Stimulated activated CD8-positive, alpha-beta memory T cell treated with anti-CD3 and anti-CD28 coated beads, Interleukin-12 subunit alpha, Interleukin-12 subunit beta, amount 100 ng/mL, for 1 hour (primary cell): Measurements from ENCODE around the gene RNF150.

Experiments used
- DNase-seq: peaks from one replicate; pipeline ENCODE4 v3.0.0-alpha.2; 2020; ENCODE audit warnings: low read depth

RNF150 gene

DNA sequence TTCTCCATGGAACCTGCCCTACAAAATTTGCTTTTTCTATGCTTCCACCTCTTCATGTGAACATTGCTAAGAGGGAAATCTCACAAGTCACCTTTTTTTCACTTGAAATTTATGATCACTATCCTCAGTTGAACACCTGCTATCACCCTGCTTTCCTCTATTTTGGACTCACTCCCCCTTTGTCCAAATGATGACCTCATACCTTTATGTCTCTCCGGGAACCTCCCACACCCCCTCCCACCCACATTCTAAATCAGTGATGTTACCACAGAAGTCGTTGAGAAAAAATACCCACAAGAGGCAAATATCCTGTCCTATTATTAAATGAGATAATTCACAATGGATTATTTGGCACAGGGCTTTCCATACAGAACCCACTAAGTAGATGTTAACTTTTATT is 156.5 kb downstream of the RNF150 start:
- no peak for DNase-seq

DNA sequence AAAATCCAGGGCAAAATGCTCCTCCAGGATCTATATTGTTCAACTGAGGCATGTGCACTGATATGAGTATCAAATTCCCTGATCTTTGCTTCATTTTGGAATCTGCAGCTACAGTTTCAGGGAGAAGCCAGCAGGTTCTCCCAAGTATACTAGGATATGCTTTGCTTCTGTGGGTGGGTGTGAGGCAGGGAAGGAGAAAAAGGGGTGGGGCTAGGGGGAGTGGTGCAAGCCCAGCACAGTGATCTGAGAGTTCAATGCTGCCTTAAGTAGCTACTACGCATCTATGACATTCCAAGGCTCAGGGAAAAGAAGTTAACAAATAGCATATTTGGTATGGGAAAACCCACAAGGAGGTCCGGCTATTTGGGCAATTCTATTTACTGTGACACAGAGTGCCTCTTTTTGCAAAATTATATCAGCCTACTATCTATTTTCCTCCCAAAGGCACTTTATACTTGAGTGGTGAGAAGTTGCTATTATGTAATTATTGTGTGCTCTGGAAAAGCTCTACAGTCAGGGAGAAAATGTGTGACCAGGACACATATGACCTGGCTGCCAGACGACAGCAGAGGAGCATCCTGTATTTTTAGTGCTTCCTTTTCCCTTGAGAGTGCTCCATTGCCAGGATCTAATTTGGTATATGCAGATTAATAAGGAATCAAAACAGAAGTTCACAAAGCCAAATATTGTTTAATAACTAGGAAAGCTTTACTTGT is 162.0 kb downstream of the RNF150 start:
- no peak for DNase-seq

DNA sequence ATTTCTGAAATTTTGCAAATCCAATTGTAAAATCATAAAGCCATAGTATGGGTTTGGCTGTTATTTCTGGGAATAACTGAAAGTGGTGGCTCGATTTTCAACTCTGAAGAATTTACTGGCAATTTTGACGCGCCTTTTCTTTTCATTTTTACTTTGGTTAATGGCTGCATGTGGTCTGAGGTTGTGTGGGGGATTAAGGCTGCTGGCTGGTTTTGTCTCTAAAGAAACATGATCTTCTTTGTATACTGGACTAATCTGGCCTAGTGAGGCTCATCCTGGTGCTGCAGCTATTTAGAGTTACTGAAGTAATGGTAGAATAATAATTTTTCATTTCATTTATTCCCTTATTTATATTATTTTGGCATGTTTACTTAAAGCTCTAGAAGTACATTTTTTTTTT is 164.0 kb downstream of the RNF150 start:
- DNase-seq = no peak

- no peak for DNase-seq
Measured at GRCh38 chr4:140968371-140968770, 164.9 kb downstream of the RNF150 start.

DNA sequence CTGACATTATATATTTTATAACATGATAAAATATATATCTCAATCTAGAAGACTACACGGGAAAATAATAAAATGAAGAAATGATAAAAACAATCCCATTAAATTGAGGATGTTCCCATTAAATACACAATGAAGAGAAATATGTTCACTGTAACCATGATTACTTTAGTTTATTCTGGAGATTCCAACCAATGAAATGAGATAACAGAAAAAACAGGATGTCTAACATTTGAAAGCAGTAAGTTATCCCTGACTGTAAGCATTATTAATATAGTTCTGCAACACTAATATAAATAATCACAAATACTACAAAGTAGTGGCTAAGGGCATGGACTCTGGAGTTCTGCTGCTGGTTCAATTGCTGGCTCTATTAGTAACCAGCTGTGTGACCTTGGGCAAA is 169.4 kb downstream of the RNF150 start:
- DNase-seq = no peak

- DNase-seq = no peak
Measured at GRCh38 chr4:140955641-140956040, 177.6 kb downstream of the RNF150 start.

GRCh38 chr4:140952717-140953116 is 180.6 kb downstream of the RNF150 start:
- DNase-seq = no peak

DNA sequence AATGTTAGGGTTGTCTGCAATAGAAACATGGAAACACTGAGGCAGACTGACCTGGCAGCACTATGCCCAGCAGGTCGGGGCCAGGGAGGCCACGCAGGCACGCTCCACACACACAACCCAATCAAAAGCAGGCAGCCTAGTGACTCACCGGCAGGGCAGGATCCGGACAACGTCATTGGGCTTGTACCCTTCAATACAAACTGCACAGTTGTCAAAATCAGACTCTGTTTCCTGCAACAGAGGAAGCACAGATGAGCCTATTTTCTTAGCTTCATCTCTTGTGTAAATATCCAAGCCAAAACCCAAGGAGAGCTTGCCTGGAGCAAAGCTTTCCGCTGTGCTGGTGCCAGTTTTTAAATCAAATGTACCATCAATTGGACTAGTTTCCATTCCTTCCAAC is 185.8 kb downstream of the RNF150 start:
- DNase-seq = no peak

GRCh38 chr4:140945106-140945505 is 188.2 kb downstream of the RNF150 start:
- DNase-seq = no peak

DNA sequence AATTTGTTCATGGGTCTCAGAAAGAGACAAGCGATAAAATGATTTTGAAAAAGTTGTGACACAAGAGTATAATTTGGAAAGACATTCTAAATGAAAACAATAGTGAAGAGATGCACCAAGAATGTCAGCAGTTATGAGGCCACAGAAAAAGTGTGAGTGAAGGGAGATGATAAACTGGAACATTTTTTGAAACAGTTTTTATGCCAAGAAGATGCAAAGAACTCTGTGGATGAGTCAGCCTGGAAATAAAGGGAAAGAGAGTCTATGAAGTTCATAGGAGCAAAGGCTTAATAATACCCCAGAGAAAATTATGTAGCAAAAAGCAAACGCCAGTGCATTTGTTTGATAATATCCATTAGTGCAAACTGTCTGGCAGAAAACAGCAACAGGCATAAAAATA is 188.7 kb downstream of the RNF150 start:
- DNase-seq = no peak

DNA sequence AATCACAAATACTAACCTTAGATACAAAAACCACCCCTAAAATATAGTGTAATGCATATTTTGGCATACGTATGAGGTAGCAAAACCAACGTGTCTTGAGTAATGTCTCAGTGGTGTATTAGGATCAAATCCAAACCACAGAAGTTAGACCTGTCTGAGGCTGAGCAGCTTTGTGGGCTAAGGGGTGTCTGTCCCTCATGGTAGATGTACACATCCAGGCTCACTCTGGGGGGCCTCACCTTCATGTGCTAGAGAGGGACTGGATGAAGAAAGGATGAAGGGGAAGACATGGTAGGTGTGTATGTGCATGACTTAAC is 189.1 kb downstream of the RNF150 start:
- no peak for DNase-seq

DNA sequence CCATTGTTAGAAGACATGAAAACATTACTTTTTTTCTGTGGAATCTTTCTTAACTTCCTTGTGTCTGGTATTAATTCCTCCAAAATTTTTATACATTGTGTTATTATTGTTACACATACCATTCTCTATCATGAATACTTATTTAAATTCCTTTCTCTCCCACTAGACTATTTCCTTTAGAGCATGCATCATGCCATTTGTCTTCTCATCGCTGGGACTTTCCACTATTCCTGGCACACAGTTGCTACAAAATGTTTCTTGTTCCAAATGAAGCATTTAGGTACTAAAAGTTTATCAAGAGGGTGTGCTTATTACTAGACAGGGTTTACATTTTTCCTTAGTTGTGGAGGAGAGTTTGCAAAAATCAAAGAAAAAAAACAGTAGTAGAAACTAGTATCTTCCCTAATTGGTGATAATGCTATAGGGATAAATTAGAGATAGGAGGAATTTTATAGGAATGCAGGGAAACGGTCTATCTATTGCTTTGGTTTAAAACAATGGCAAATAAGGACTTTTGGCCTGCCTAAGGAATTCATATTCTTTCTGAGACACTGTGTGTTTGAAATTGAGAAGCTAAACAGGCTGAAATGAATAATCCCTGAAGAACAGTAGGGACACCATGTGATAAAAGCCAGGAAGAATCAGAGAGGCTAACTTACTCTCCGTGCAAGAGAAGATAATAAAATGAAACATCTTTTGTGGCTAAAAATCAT is 189.6 kb downstream of the RNF150 start:
- DNase-seq = no peak

DNA sequence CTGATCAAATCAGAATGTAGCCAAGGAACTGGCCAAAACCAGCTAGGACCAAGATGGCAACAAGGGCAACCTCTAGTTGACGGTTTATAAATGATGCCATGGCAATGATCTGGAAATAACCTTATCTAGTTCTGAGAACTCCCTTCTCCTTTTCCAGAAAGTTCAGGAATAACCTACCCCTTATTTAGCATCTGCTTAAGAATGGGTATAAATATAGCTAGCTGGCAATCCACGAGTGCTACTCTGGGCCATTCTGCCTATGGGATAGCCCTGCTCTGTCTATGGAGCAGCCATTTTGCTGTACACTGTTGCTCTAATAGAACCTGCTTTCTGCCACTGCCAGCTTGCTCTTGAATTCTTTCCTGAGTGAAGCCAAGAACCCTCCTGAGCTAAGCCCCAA is 192.7 kb downstream of the RNF150 start:
- no peak for DNase-seq

- no peak for DNase-seq
Measured at GRCh38 chr4:140937866-140938265, 195.4 kb downstream of the RNF150 start.

GRCh38 chr4:140935254-140935653 is 198.0 kb downstream of the RNF150 start:
- DNase-seq = no peak

DNA sequence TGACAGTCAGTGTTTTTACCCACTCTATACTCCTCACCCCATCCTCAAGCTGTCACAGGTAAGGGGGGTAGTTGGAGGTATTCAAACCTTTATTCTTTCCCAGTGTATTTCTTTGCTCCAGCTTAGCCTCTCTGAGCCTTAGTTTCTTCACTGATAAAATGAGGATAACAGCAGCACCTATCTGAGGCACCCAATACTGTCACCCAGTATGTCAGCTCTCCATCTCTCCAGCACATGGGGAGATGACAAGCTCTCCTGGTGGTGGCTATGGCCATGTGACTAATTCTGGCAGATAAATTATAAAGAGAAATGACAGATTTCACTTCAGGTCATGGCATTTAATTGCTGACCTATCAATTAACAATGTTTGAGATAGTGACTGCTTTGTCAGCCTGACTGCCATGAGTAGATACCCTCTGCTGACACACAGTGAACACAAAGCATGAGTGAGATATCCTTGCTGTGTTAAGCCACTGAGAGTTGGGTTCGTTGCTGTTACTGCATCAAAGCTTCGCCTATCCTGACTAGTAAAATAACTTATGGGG is 200.7 kb downstream of the RNF150 start:
- no peak for DNase-seq

- no peak for DNase-seq
Measured at GRCh38 chr4:140931911-140932310, 201.4 kb downstream of the RNF150 start.

GRCh38 chr4:140930557-140930956 is 202.7 kb downstream of the RNF150 start:
- DNase-seq = no peak

DNA sequence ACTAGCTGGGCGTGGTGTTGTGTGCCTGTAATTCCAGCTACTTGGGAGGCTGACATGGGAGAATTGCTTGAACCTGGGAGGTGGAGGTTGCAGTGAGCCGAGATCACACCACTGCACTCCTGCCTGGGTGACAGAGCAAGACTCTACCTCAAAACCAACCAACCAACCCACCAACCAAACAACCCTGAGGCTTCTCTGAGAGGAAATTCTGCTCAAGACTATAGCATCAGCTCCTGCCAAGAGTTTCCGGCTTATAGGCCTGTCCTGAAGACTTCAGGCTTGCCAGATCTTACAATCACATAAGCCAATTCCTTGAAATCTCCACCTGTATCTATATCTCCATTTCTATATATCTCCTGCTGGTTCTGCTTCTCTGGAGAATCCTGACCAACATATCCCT is 203.3 kb downstream of the RNF150 start:
- no peak for DNase-seq

DNA sequence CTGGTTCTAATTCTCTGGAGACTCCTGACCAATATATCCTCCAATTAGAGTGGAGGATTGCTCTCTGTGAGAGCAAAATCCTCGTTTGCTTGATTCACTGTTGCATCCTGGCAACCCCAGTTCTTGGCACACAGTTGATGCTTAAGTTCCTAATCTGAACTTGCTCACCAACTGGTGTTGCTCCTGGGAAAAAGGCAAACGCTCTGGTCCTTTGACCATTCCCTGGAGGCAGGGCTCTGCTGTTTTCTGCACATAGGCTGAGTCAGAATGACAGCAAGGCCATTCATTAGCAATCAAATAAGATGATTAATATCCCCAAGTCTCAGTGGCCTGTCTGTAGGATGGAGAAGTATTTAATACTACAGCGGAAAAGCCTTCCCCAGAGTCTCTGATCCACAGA is 204.4 kb downstream of the RNF150 start:
- no peak for DNase-seq

GRCh38 chr4:140926672-140927071 is 206.6 kb downstream of the RNF150 start:
- DNase-seq = no peak

- no peak for DNase-seq
Measured at GRCh38 chr4:140925417-140925816, 207.9 kb downstream of the RNF150 start.

DNA sequence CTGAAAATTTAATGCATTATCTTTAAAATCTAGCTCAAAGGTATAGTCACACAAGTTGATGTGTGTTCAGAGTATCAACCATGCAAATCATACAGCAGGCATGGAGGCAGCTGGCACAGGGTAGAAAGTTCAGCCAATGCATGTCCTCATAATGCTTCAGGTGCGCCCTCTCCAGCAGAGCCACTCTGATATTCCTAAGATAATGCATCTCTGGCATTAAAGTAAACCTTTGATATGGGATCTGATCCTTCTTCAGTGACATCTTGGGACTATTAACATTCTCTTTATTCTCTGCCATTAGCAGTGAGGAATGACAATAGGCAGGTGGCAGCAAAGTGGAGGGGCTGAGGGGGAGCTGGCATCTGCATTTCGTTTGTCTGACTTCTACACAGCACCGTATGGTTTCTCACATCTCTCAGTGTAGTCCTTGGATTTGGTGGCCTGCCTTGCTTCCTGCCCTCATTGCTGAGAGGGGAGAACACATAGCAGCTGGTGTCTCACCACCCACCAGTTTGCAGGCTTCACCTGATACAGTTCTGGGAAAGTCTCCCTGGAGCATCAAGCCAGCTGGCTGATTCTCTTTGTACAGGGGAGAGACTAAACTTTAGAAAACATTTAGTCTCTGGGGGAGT is 208.4 kb downstream of the RNF150 start:
- no peak for DNase-seq
